GM18951 (cell line): ENCODE data around the gene ATP9A.
"Not testable (repeated sequence)": the region's sequence is repeated elsewhere in the genome, so short reads cannot be mapped to it uniquely, and the experiment has no call there.

Source experiments
- POLR2A ChIP-seq: IDR thresholded peaks from 4 replicates; pipeline ENCODE4 v1.6.1; 2011; ENCODE audit warnings: mild to moderate bottlenecking; ENCODE audit not compliant: insufficient read length, insufficient read depth; ENCODE audit errors: extremely low read depth
- in situ Hi-C: fragments of 300-500 bp; cut with MboI; formaldehyde crosslinking; loops from one replicate; pipeline ENCODE4 v1.12.0; 2022; ENCODE audit warnings: low sequenced_read_pairs, mixed read lengths, inconsistent platforms; ENCODE audit not compliant: unreplicated experiment

Gene ATP9A

DNA sequence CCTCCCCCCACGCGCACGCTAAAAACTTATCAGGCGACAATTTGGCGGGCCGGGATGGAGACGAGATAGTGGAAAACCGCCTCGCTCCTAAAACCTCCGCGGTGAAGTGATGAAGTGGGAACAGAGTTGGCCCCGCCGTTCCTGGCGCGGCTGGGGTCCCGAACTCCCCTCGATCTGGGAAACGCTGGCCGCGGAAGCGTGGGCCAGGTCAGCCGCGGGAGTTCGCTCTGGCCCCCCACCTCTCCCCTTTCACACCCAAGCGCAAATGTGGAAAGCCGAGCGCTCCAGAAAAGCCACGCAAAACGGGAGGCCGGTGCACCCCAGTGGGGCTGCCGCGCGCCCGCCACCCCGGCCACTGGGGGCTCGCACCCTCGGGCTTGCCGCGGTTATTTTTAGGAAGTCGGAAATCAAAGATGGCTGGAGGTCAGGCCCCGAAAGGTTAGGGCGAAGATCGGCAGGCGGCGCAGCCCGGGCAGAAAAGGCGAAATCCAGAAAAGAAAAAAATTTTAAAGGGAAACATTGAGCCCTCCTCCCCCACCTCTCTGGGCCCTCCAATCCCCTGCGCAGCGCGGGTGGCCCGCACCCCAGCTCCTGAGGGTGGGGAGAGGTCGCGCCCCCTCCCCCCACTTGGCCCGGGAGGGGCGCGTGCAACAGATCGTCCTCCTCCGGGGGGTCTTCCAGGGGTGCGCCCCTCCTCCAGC is 33.1 kb upstream of the ATP9A start:
- TF ChIP-seq POLR2A, result no peak
- in situ Hi-C loops, result no loop called here

DNA sequence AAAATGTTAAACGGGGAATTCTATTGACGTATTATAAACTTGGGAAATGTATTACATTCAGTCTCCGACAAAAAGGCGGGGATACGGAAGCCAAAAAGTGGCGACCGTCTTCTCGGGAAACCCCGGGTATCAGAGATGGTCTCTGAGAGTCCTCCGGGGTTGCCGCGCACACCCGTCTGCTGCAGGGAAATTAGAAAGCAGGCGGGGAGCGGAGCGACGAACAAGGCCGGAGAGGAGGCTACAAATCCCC is 32.6 kb upstream of the ATP9A start:
- no peak for TF ChIP-seq POLR2A

DNA sequence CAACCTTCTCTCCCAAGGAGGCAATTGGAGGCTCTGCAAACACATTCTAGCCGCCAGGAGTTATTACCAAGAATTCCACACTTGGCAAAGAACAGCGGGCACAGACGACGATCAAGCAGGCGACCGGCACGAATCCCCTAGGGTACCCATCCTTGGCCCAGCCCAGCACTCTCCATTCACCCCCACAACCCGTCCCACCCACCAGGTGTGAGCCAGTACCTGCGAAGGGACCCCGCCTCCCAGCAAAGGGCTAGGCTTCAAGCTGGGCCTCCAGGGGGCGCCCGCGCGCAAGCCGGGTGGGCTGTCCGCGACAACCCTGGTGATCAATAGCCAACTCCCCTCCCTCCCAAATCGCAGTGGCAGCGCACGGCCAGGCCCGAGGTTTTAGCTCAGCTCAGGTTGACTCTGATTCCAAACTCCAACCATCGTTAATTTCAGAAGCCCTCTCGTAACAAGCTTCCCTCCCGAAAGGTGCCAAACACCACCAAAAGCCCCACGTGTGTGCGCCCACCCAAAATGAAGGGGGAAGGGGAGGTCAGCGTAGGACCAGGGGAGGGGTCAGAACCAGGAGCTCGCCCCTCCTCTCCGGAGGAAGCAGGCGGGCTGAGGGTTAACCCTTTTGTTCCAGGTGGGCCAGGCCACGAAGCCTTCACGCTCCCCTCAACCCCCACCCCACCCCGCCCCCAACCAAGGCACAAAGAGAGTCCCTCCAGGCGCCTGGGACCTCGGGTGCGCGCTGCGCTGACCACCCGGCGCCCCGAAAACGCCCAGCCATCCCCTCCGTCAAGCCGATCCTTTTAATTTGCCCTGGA is 32.1 kb upstream of the ATP9A start:
- in situ Hi-C loops, result no loop called here
- TF ChIP-seq POLR2A, result no peak

More for the DNA sequence above, 32.6 kb upstream of the ATP9A start:
- in situ Hi-C loops, result no loop called here

DNA sequence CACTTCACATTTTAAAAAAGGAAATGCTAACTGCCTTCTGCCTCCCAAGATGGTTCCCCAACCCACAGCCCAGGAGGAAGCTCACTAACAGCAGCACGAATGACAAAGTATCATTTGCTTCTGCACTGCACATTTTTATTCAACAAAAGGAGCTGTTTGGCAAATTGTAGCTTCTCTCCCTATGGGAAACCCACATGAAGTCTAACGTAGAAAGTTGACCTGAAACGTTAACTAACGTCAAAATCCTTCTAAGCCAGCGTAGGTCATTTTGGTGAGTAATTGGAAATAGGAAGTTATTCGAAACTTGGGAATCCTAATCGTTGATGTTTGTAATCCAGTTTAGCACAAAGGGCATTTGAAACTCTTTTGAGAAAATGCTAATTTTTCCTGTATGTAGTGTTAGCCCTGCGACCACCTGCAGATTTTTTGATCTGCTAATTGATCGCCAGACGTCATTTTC is 31.2 kb upstream of the ATP9A start:
- in situ Hi-C loops, result no loop called here
- no peak for TF ChIP-seq POLR2A

DNA sequence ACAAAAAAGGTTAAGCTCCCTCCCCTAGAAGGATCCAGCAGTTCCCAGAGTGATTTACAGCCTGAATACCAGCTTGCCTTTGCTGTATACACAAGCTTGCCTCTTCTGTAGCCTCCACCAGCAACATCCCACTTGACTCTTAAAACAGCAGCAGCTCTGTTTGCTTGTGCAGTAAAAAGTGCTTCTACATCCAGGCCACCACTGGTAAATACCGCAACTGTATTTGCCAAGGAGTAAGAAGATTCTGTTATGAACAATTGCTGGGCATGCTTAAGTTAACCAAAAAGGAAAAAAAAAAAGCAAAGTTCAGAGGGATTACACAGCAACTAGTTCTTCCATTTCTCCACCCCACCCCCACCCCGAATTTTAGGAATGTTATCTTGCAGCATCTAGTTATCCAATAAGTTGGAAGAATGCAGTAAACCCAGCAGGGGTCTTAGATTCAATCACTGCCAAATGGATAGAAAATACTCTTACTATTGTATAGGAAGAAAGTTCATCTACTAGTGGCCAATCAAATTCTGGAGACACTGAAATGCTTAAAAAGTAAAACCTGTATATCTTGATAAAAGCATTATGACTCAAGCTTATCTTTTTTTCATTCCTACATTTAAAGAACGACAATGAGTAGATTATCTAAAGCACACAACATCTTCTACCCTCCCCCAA is 29.3 kb upstream of the ATP9A start:
- in situ Hi-C loops, result no loop called here
- no peak for TF ChIP-seq POLR2A

GRCh38 chr20:51796340-51796739 is 28.1 kb upstream of the ATP9A start:
- in situ Hi-C loops, result no loop called here

GRCh38 chr20:51792960-51793359 is 24.8 kb upstream of the ATP9A start:
- TF ChIP-seq POLR2A, result no peak
- in situ Hi-C loops, result no loop called here

More at GRCh38 chr20:51796340-51796739, 28.1 kb upstream of the ATP9A start:
- no peak for TF ChIP-seq POLR2A

GRCh38 chr20:51791626-51792025 is 23.4 kb upstream of the ATP9A start:
- TF ChIP-seq POLR2A, result no peak
- in situ Hi-C loops, result no loop called here

- TF ChIP-seq POLR2A, result no peak
- in situ Hi-C loops, result no loop called here
Observed at GRCh38 chr20:51790256-51790655, 22.1 kb upstream of the ATP9A start.

GRCh38 chr20:51789434-51789833 is 21.2 kb upstream of the ATP9A start:
- no peak for TF ChIP-seq POLR2A
- in situ Hi-C loops, result no loop called here

- TF ChIP-seq POLR2A, result no peak
- in situ Hi-C loops, result no loop called here
Observed at GRCh38 chr20:51788822-51789221, 20.6 kb upstream of the ATP9A start.

- in situ Hi-C loops, result no loop called here
- no peak for TF ChIP-seq POLR2A
Observed at GRCh38 chr20:51784299-51784698, 16.1 kb upstream of the ATP9A start.

DNA sequence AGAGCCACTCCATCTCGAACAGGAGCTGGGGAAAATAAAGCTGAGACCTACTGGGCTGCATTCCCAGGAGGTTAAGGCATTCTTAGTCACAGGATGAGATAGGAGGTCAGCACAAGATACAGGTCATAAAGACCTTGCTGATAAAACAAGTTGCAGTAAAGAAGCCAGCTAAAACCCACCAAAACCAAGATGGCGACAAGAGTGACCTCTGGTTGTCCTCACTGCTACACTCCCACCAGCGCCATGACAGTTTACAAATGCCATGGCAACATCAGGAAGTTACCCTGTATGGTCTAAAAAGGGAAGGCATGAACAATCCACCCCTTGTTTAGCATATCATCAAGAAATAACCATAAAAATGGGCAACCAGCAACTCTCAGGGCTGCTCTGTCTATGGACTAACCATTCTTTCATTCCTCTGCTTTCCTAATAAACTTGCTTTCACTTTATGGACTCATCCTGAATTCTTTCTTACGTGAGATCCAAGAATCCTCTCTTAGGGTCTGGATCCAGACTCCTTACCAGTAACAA is 10.1 kb upstream of the ATP9A start:
- in situ Hi-C loops, result not testable (repeated sequence)
